Thoracic aorta (tissue), 2 donors: ENCODE data around the gene SOX5. TPM values are rescaled to one million over a fixed set of nuclear protein-coding genes. Genes with fewer than 3 reads are reported as not detected.
"Not testable (repeated sequence)": the region's sequence is repeated elsewhere in the genome, so short reads cannot be mapped to it uniquely, and the experiment has no call there.

Source experiments
- ATAC-seq: fragments of 150-250 bp; one replicate; pipeline ENCODE4 v1.8.0; 2017; ENCODE audit warnings: low read depth; ENCODE audit not compliant: insufficient number of reproducible peaks, low FRiP score
- DNase-seq: peaks from one replicate; pipeline ENCODE4 v3.0.0-alpha.2; 2020; ENCODE audit warnings: low spot score
- H3K27ac ChIP-seq, 2 donors: fragments of 200-600 bp; sonication (generic); 1 replicate in 1 of 2; 2 replicates in 1 of 2; pipeline ENCODE4 v1.5.1; 2016; ENCODE audit warnings: mild to moderate bottlenecking in 2 of 2, moderate library complexity in 2 of 2
- H3K27me3 ChIP-seq: fragments of 200-600 bp; sonication (generic); replicated peaks from 2 replicates; pipeline ENCODE4 v1.6.0; 2016; ENCODE audit warnings: mild to moderate bottlenecking; ENCODE audit not compliant: insufficient read depth
- H3K36me3 ChIP-seq: fragments of 200-600 bp; sonication (generic); one replicate; pipeline ENCODE4 v1.5.1; 2016
- H3K4me1 ChIP-seq, 2 donors: fragments of 200-600 bp; sonication (generic); 1 replicate in 1 of 2; 2 replicates in 1 of 2; pipeline versions ENCODE4 v1.5.1 to v1.6.0; 2016; ENCODE audit warnings: low read depth in 2 of 2, mild to moderate bottlenecking in 1 of 2; ENCODE audit not compliant: control insufficient read depth in 1 of 2
- H3K4me3 ChIP-seq: fragments of 200-600 bp; sonication (generic); 2 replicates; pipeline ENCODE4 v1.5.1; 2016; ENCODE audit warnings: mild to moderate bottlenecking
- H3K9me3 ChIP-seq: fragments of 200-600 bp; sonication (generic); 2 replicates; pipeline ENCODE4 v1.5.1; 2016
- CTCF ChIP-seq: fragments of 200-600 bp; sonication (generic); IDR thresholded peaks from one replicate; pipeline ENCODE4 v1.5.1; 2019; ENCODE audit warnings: antibody characterized with exemption
- total RNA-seq, 2 donors: library from RNA; depleted of rRNA; stranded (reverse); fragments of >200 nt; gene quantifications; one replicate each; pipeline versions ENCODE4 v1.1.0 to v1.2.3, GENCODE V29; 2016

The SOX5 gene
- total RNA-seq, 2 donors from 2014 or later: 36.8 to 37.0 TPM

- Histone ChIP-seq H3K36me3 (no peaks in the 10 kb centered on the region), H3K27ac (no peak overlapping the region), H3K4me3 (no peak overlapping the region), H3K9me3 (no peaks in the 10 kb centered on the region), H3K27me3 (no peaks in the 10 kb centered on the region), H3K4me1 (no peaks in the 10 kb centered on the region)
- ATAC-seq (no peak), DNase-seq (no peak)
- TF ChIP-seq CTCF: no peak
Observed at GRCh38 chr12:23888396-23889068, 60.9 kb downstream of the SOX5 start.

GRCh38 chr12:23887055-23887835 lies 62.2 kb downstream of the SOX5 start:
- no peak overlapping the region for H3K27ac ChIP-seq
- no peaks in the 10 kb centered on the region for H3K4me1 ChIP-seq
- DNase-seq: no peak
- H3K9me3 ChIP-seq: no peaks in the 10 kb centered on the region
- no peaks in the 10 kb centered on the region for H3K27me3 ChIP-seq
- no peak for ATAC-seq
- peak overlapping the region; percentile 14 for H3K4me3 ChIP-seq
- no peak for TF ChIP-seq CTCF
- no peaks in the 10 kb centered on the region for H3K36me3 ChIP-seq

GRCh38 chr12:23885394-23885793 lies 64.1 kb downstream of the SOX5 start:
- Histone ChIP-seq H3K4me1 (no peaks in the 10 kb centered on the region), H3K27ac (no peak overlapping the region), H3K27me3 (no peaks in the 10 kb centered on the region), H3K9me3 (no peaks in the 10 kb centered on the region), H3K36me3 (no peaks in the 10 kb centered on the region), H3K4me3 (no peak overlapping the region)
- TF ChIP-seq CTCF: no peak
- no peak for DNase-seq
- ATAC-seq: no peak

GRCh38 chr12:23884909-23885308 lies 64.6 kb downstream of the SOX5 start:
- H3K27ac ChIP-seq: no peak overlapping the region
- no peak for ATAC-seq
- H3K36me3 ChIP-seq: no peaks in the 10 kb centered on the region
- no peaks in the 10 kb centered on the region for H3K9me3 ChIP-seq
- H3K27me3 ChIP-seq: no peaks in the 10 kb centered on the region
- TF ChIP-seq CTCF: no peak
- no peak overlapping the region for H3K4me3 ChIP-seq
- DNase-seq: no peak
- no peaks in the 10 kb centered on the region for H3K4me1 ChIP-seq

- TF ChIP-seq CTCF: no peak
- DNase-seq: no peak
- Histone ChIP-seq H3K9me3 (no peaks in the 10 kb centered on the region), H3K4me3 (no peak overlapping the region), H3K36me3 (no peaks in the 10 kb centered on the region), H3K27me3 (no peaks in the 10 kb centered on the region), H3K27ac (no peak overlapping the region), H3K4me1 (no peaks in the 10 kb centered on the region)
- ATAC-seq: no peak
Observed at GRCh38 chr12:23880988-23881387, 68.5 kb downstream of the SOX5 start.

GRCh38 chr12:23876618-23877017 lies 72.9 kb downstream of the SOX5 start:
- not testable (repeated sequence) for H3K36me3 ChIP-seq, H3K4me3 ChIP-seq, H3K27ac ChIP-seq, DNase-seq, H3K4me1 ChIP-seq, H3K9me3 ChIP-seq, H3K27me3 ChIP-seq, ATAC-seq
